Lower lobe of right lung (tissue), 2 donors: Measurements from ENCODE around the gene LRRC8B. TPM values are rescaled to one million over a fixed set of nuclear protein-coding genes. Genes with fewer than 3 reads are reported as not detected.

Experiments used
- ATAC-seq, 2 donors: fragments of 200-7000 bp; cut with Tn5 transposase; one replicate each; pipeline ENCODE4 v1.9.1; 2020 to 2022; ENCODE audit warnings: mild to moderate bottlenecking in 2 of 2, moderate library complexity in 2 of 2
- DNase-seq: peaks from one replicate; pipeline ENCODE4 v3.0.0-alpha.2; 2020
- H3K27ac ChIP-seq: fragments of 200-600 bp; one replicate; pipeline ENCODE4 v1.8.0; 2022
- H3K27me3 ChIP-seq: fragments of 200-600 bp; one replicate; pipeline ENCODE4 v1.8.0; 2022; ENCODE audit warnings: low read depth
- H3K36me3 ChIP-seq: fragments of 200-600 bp; one replicate; pipeline ENCODE4 v1.8.0; 2022; ENCODE audit warnings: mild to moderate bottlenecking
- H3K4me1 ChIP-seq: fragments of 200-600 bp; one replicate; pipeline ENCODE4 v1.8.0; 2022
- H3K4me3 ChIP-seq: fragments of 200-600 bp; one replicate; pipeline ENCODE4 v1.8.0; 2022; ENCODE audit warnings: mild to moderate bottlenecking
- H3K9me3 ChIP-seq: fragments of 200-600 bp; one replicate; pipeline ENCODE4 v1.8.0; 2022
- intact Hi-C: fragments of 100-400 bp; cut with DNase I; formaldehyde crosslinking; loops from one replicate; pipeline ENCODE4 v1.11.0; 2022
- total RNA-seq: library from RNA; stranded (reverse); fragmentation: NEBNext Ultra II Directional; extraction: Animal tissue kit (Norgen Biotek cat#: 25700); gene quantifications from one replicate; pipeline ENCODE4 v1.2.1, GENCODE V29; 2021
- TF ChIP-seq, protein P1 (sequence below): fragments of 200-600 bp; IDR thresholded peaks from one replicate; pipeline ENCODE4 v1.8.0; 2022; ENCODE audit warnings: antibody characterized with exemption, mild to moderate bottlenecking
- donor health status: DM: no; HTN: yes; CAD: no; lungs with severe emphysema.

LRRC8B gene
- total RNA-seq, 1 donor from 2014 or later: 16.4 TPM

DNA sequence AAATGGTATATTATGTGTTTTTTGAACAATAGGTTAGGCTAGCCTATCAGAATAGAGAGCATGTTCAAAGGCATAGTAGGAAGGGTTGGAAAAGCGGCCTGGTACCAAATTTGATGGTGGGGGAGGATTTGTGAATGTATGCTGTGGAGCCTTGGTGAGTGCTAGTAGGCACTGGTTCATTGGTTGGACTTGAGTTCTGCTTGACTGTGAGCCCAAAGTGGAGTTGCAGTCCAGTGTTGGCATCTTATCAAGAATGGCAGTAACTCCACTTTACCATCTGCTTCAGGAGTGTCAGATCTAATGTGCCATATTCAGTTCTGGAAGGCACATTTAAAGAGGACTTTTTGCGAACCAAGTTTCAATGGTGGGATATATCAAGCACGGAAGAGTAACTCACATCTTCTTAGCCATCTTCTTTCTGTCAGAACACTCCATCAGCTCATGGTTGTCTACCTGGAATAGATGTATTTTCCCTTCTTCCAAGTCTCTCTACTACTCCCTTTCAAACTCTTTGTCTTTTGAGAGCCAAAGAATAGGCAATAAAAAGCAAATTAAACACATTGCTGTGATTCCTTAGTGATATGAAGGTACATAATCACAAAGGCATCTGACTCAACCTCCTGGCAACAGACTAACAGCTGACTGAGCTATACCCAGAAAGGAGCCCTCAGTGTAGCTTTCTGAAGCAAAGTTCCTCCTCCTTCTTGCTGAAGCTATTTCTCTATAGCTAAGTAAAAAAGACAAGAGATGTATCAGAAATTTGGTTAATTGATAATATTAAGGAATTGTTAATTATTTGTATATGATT lies 21.7 kb downstream of the LRRC8B start:
- peak in 1 of 2 donors; percentile 70 for ATAC-seq

DNA sequence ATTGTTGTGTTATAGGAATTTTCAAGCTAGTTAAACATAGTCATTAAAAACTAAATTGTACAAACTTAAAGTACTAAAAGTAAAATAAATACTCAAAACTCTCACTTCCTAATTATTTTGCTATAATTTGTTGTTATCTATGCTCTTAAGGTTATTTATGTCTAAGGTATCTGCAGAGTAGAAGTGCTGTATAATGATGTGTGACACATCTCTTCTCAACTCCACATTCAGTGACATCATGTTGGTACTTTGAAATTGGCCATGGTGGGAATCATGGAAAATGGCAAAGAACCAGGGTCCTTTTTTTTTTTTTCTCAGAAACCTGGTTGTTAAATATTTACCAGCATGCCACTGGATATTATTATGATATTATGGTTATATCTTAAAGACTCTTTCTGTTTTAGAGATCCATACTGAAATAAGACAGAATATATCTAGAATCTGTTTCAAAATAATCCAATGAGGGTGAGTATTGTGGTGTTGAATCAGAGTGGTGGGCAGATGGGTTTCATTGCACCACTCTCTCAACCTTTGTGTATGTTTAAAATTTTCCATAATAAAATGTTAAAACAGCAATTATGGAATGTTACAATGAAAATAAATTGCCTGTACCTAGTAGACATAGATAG lies 22.4 kb downstream of the LRRC8B start:
- Histone ChIP-seq H3K9me3 (no peaks in the 10 kb centered on the region), H3K27me3 (no peaks in the 10 kb centered on the region), H3K36me3 (no peaks in the 10 kb centered on the region), H3K4me3 (no peak overlapping the region), H3K27ac (no peak overlapping the region), H3K4me1 (peaks cover 32% of the 10 kb centered on the region)
- DNase-seq (no peak), ATAC-seq (no peak)
- TF ChIP-seq, protein P1, sequence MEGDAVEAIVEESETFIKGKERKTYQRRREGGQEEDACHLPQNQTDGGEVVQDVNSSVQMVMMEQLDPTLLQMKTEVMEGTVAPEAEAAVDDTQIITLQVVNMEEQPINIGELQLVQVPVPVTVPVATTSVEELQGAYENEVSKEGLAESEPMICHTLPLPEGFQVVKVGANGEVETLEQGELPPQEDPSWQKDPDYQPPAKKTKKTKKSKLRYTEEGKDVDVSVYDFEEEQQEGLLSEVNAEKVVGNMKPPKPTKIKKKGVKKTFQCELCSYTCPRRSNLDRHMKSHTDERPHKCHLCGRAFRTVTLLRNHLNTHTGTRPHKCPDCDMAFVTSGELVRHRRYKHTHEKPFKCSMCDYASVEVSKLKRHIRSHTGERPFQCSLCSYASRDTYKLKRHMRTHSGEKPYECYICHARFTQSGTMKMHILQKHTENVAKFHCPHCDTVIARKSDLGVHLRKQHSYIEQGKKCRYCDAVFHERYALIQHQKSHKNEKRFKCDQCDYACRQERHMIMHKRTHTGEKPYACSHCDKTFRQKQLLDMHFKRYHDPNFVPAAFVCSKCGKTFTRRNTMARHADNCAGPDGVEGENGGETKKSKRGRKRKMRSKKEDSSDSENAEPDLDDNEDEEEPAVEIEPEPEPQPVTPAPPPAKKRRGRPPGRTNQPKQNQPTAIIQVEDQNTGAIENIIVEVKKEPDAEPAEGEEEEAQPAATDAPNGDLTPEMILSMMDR: no peak
- intact Hi-C loops: no loop called here

More for the DNA sequence above, 21.7 kb downstream of the LRRC8B start:
- TF ChIP-seq, protein P1: no peak
- Histone ChIP-seq H3K4me3 (no peak overlapping the region), H3K36me3 (no peaks in the 10 kb centered on the region), H3K9me3 (no peaks in the 10 kb centered on the region), H3K4me1 (peaks cover 29% of the 10 kb centered on the region), H3K27me3 (no peaks in the 10 kb centered on the region), H3K27ac (no peak overlapping the region)
- intact Hi-C loops: no loop called here
- no peak for DNase-seq

DNA sequence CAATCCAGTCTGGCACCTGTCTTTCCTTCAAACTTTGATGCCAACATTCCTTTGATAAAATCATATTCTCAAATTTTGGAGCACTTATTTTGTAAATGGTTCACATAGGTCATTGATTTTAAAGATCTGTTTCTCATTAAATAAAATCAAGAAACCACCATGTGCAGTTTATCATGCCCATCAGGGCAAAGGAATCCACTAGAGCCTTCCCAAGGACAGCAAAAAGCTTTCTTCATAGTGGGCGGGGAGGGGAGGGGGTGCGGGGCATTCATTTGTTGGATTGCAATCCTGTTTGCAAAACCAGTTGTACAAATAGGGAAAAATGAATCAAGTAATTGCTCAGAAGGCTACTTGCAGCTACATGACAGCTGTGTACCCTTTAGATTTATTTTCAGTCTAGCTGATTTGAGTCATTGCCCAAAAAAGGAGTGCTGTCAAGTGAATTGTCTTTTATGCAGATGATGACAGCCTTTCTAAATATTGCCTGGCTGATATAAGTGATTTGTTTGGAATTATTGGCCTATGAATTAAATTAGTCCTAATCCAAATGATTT lies 23.0 kb downstream of the LRRC8B start:
- intact Hi-C loops: no loop called here
- ATAC-seq: peak; percentile 30 to 63

DNA sequence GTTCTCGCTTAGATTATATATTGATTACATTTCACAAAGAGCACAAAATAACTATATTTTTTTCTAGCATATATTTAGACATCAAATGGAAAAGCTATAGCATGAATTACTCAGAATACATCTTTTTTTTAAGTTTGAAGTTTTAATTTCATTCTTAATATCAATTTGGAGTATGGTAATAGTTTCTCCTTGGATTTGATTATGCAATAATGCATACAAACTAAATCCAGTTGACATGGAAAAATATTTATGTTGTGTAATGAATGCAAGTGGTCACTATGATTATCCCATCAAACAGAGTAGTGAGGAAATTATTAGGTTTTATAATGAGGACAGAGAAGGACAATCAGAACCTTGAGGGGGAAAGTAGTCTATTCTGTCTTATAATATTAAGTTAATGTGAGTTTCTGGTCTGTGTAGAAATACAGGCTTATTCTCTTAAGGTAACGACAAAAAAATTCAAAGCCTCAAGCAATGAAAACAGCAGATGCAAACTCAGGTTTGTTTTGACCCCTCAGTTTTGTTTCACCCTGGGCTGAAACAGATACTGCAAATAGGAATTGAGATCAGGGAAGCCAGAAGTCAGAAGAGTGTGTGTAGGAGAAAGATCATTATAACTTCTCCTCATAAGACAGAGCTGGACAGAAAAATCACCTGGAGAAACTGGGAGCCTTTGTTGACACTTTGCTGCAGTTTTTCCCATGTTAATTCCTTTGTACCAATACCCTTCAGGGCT lies 23.7 kb downstream of the LRRC8B start:
- DNase-seq (no peak), ATAC-seq (no peak)
- TF ChIP-seq, protein P1: no peak
- intact Hi-C loops: no loop called here
- Histone ChIP-seq H3K27me3 (no peaks in the 10 kb centered on the region), H3K4me3 (no peak overlapping the region), H3K4me1 (peaks cover 42% of the 10 kb centered on the region), H3K27ac (no peak overlapping the region), H3K9me3 (no peaks in the 10 kb centered on the region), H3K36me3 (no peaks in the 10 kb centered on the region)

More for the DNA sequence above, 23.0 kb downstream of the LRRC8B start:
- H3K27ac ChIP-seq: no peak overlapping the region
- no peaks in the 10 kb centered on the region for H3K27me3 ChIP-seq
- H3K4me1 ChIP-seq: peaks cover 38% of the 10 kb centered on the region
- H3K9me3 ChIP-seq: no peaks in the 10 kb centered on the region
- no peaks in the 10 kb centered on the region for H3K36me3 ChIP-seq
- TF ChIP-seq, protein P1: no peak
- H3K4me3 ChIP-seq: no peak overlapping the region
- no peak for DNase-seq

DNA sequence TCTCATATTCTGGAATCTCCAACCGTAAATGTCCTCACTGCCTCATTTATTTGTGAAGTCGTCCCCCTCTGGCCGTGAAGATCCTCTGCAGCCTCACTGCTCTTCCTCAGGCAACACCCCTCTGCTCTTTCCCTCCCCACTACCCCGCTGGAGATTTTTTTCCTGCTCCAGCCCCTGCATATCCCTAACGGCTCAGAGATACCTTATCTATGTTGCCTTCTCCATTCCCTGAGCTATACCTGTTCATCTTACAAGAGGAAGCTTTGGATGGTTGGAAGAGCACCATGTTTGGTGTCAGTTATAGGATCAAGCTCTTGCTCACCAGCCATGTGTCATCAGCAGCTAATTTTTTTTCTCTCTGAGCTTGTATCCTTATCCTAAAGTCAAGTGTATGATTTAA lies 26.4 kb downstream of the LRRC8B start:
- H3K4me1 ChIP-seq: peaks cover 45% of the 10 kb centered on the region
- H3K4me3 ChIP-seq: no peak overlapping the region
- H3K27me3 ChIP-seq: no peaks in the 10 kb centered on the region
- no peak overlapping the region for H3K27ac ChIP-seq
- TF ChIP-seq, protein P1: no peak
- ATAC-seq: no peak
- DNase-seq: no peak
- no peaks in the 10 kb centered on the region for H3K9me3 ChIP-seq
- intact Hi-C loops: no loop called here
- H3K36me3 ChIP-seq: no peaks in the 10 kb centered on the region
